GM10248 (cell line): ENCODE data around the gene PI3.

Experiments used
- CTCF ChIA-PET: fragments of 300-600 bp; sonication (Branson Sonifier 250); formaldehyde crosslinking; extraction: SDS; loops from one replicate; lab custom pipeline; 2021; ENCODE audit warnings: antibody characterized with exemption; lab: Yijun Ruan, JAX
- POLR2A ChIA-PET: fragments of 350-650 bp; sonication (Branson Sonifier 250); formaldehyde crosslinking; extraction: SDS; loops from one replicate; lab custom pipeline; 2020; ENCODE audit warnings: antibody characterized with exemption; lab: Yijun Ruan, JAX
- DNase-seq: peaks from one replicate; pipeline ENCODE4 v3.0.0; 2012; ENCODE audit errors: extremely low spot score
- CTCF ChIP-seq: IDR thresholded peaks from 2 replicates; pipeline ENCODE4 v1.5.1; 2012; ENCODE audit warnings: mild to moderate bottlenecking, low read depth; ENCODE audit errors: extremely low read depth, missing control alignments, control extremely low read depth

PI3 gene

DNA sequence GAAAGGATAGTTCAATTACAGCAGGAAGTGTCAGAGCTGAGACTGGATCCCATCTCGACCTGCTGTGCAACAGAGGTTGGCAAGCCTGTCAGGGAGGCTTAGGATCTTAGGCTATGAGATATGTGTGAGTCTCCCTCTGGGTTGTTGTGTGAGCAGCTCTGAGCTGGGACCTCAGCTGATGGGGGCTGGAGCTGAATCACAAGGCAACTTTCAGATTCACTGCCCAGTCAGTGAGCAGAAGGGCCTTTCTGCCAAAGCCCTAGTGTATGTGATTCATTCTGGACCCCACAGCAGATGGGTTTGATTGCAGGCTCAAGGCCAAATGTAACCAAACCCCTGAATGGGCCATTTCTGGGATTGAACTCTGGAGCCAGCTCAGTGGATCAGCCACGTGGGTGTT, 4.5 kb downstream of the PI3 start:
- CTCF ChIA-PET: interaction anchor here (1.0 kb wide), 1 partner anchor 11 kb away, joined by 3 read pairs; no protein-coding TSS in a partner anchor
- POLR2A ChIA-PET: no interaction called here
- TF ChIP-seq CTCF: no peak
- DNase-seq: no peak

GRCh38 chr20:45181639-45182038, 6.9 kb downstream of the PI3 start:
- ChIA-PET CTCF (interaction anchor here (1.0 to 1.9 kb wide), 3 partner anchors 17 to 109 kb away, joined by 3 to 4 read pairs (median 4); no protein-coding TSS in a partner anchor), POLR2A (no interaction called here)
- no peak for TF ChIP-seq CTCF
- DNase-seq: no peak

DNA sequence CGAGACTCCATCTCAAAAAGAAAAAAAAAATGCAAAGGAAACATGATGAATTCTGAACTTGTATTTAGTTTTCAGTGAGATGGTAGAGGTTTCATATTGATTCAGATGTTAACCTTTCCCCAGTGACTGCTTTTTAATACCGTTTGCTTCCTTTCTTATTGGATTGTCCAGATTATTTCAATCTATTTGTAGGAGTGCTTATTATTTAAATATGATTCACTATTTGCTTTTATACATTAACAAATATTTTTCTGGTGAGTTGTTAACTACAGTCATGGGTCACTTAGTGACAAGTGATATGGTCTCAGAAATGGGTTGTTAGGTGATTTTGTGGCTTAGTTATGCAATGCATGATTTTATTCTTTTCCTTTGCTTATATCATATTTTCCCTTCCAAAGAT, 8.4 kb downstream of the PI3 start:
- POLR2A ChIA-PET: no interaction called here
- no peak for DNase-seq
- CTCF ChIA-PET: no interaction called here
- no peak for TF ChIP-seq CTCF

DNA sequence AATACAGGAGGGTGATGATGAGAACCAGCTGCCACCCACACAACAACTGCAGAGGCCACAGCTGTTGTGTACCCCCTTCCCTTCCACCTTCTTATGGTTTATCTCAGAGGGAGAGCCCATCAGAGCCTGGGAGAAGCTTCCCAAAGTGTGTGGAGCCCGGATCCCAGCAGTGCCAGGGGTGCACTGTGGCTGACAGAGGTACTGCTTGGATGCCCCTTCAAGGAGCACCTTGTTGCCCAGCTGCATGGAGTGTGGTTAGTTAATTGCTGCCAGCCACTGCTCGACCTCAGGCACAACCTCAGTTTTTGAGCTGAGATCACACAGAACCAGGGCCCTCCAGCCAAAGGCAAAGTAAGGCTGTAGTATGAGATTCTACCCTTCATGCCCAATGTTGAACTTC, 13.0 kb downstream of the PI3 start:
- TF ChIP-seq CTCF: no peak
- ChIA-PET CTCF (interaction anchor here (1.0 to 1.1 kb wide), 3 partner anchors 11 to 103 kb away, joined by 3 to 5 read pairs (median 4); partner anchors contain the start of gene PI3), POLR2A (no interaction called here)
- no peak for DNase-seq

- CTCF ChIA-PET: no interaction called here
- no peak for TF ChIP-seq CTCF
- DNase-seq: no peak
- POLR2A ChIA-PET: no interaction called here
Observed at GRCh38 chr20:45189067-45189609, 14.4 kb downstream of the PI3 start.

DNA sequence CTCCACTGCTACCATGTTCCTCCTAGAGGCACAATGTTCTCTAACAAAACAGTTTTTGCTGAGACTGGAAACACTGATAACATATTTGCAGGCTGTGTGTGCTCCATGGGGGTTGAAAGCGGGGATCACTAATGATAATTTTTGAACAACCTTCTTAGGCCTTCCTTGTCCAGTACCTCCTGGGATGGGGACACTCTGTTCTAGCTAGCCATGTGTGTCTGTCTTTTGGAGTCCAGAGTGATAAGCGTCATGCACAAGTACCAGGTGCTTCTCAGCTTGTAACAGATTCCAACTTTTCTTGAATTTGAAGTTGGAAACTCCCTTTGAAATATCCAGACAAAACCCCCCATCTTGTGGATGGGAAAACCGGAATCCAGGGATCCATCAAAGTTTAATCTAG, 15.2 kb downstream of the PI3 start:
- POLR2A ChIA-PET: no interaction called here
- CTCF ChIA-PET: no interaction called here
- no peak for DNase-seq
- no peak for TF ChIP-seq CTCF
